HG02885 (cell line): Measurements from ENCODE around the gene OR2T27.
"Not testable (repeated sequence)": the region's sequence is repeated elsewhere in the genome, so short reads cannot be mapped to it uniquely, and the experiment has no call there.

Source experiments
- ATAC-seq: cut with Tn5 transposase; IDR thresholded peaks from one replicate; pipeline ENCODE4 v1.9.1; 2021; ENCODE audit warnings: mild to moderate bottlenecking; ENCODE audit not compliant: unreplicated experiment, poor library complexity

Gene OR2T27

DNA sequence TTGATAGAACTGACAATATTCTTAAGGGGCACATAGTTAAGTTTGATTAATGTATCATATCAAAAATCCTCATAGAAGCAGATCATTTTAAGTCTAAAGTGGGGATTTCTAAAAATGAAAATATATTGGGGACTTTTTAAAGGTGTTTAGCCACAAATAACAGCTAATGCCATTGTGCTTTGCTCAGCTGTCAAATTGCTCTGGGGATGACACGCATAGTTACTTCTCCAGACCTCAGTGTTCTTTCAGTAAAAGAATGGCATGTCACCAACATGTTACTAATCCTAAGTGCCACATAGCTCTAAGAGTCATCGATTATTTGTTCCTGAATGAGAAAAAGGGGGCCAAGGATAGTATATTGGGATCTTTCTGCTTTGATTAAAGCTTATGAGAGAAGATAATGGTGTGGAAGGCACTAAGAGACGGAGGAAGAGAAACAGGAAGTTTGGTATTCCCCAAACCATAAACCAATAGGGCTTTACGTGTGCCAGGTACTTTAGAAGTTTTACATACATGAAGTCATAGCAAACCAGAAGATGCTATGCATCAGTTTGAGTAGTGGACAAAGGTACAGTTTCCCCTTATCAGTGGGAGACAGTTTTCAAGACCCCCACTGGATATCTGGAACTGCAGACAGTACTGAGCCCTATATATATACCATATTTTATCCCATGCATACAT, 12.2 kb downstream of the OR2T27 start:
- peak; percentile 65 for ATAC-seq

DNA sequence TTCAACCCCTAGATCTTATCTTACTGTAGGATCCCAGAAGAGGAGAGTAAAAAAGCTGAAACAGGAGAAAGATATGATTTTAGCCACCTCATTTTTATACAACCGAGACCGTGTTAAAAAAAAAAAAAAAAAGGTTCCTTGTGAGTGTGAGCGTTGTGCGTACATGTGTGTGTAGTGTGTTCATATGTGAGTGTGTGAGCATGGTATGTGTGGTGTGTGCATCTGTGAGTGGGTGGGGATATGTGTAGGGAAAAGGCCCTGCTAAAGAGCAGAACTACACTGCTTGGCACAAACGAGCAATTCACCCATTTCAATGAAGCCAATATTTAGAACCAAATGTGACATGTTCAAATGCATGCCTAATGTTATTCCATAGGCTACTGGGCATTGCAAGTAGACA, 13.7 kb downstream of the OR2T27 start:
- not testable (repeated sequence) for ATAC-seq

DNA sequence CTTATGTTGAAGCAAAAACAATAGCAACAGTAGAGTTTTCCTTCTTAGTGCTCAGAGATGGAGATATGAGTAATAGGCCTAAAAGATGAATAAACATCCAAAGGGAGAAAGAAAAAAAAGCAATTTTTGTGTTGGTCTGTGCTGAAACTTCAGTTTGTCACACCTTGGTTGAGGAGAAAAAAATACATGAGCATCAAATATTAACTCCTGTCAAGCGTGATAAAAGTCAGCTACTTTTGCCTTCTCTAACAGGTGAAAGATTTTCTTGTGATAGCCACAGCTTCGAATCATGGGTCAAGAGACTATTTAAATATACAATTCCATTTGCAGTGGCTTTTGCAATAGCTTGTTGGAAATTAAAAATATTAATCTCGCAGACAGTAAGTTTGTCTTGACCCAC, 14.4 kb downstream of the OR2T27 start:
- ATAC-seq = peak; percentile 41

DNA sequence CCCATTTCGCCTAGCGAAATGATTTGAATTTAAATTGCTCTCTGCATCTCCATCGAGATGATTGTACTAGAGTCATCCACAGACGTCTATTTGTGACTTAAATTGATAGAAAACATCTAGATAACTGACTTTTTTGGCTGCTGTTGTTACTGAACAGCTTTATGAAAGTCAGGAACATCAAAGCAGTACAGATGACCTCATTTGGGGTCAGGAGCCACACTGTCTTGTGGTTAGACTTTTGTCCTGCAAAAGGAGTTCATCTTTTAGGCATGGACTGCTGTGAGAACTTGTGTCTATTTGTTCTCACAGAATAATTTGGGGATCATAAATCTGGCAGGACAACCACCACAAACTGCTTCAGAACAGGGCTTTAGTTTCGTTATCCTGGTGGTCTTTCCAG, 15.7 kb downstream of the OR2T27 start:
- ATAC-seq = peak; percentile 46

DNA sequence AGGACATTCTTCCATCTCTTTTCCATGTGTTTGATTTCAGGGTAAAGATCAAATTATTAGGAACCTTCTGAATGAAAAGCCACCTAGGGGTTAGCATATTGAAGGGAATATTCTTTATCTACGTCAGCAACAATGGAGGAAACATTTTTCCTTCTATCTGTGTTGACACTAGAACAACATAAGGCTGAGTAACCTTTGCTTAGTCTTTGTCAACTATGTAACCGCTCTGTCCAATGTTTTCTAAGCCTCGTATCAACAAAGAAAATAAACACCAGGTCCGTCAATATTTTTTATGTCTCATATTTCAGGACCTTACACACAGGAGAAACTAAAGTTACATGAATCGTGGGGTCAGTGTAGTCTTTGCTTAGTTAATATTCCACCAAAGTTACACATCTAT, 18.7 kb downstream of the OR2T27 start:
- not testable (repeated sequence) for ATAC-seq

GRCh38 chr1:248634991-248635390, 20.3 kb downstream of the OR2T27 start, which contains the start of gene OR2T11:
OR2T11 (minus strand) TSS chr1:248635091; CDS start chr1:248627128, 7,963 bp downstream.
- ATAC-seq = not testable (repeated sequence)

- ATAC-seq = no peak
Measured at GRCh38 chr1:248631354-248632008, 23.8 kb downstream of the OR2T27 start.

GRCh38 chr1:248630551-248630950, 24.8 kb downstream of the OR2T27 start:
- ATAC-seq = no peak

- peak; percentile 96 for ATAC-seq
Measured at GRCh38 chr1:248627971-248628844, 27.1 kb downstream of the OR2T27 start.

DNA sequence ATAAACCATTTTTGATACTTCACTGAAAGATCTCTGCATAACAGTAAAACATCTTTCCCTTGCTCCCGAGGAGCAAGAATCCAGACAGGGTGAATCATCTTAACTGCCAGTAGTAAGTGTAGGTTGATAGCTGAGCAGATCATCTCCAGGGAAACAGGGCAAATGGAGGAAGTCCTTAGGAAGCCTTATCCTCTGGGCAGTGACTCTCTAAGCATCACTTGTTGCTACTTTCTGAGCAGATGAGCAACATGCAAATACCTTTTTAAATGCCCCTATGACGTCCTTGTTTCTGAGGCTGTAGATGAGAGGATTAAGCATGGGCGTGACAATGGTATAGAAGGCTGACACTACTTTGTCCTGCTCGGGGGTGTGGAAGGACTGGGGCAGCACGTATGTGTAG, 29.4 kb downstream of the OR2T27 start:
- ATAC-seq = no peak

DNA sequence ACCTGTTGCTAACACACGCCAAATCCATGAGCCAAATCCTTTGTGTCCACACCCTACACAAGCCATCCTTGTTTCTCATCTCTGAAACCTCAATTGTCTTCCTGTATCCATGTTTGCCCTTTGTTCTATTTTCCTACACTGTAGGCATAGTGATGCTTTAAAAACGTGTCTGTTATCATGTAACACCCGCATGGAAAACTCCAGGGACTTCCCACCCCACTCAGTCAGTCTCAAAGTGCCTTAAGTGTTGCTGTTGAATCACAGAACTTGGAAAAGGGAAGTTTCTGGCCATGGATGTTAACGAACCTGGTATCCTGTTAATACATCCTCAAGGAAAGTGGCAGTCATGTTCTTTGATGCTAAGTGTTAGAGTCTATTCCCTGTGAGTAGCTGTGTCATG, 30.2 kb downstream of the OR2T27 start:
- no peak for ATAC-seq

- ATAC-seq = peak; percentile 93
Measured at GRCh38 chr1:248622570-248623001, 32.7 kb downstream of the OR2T27 start.

DNA sequence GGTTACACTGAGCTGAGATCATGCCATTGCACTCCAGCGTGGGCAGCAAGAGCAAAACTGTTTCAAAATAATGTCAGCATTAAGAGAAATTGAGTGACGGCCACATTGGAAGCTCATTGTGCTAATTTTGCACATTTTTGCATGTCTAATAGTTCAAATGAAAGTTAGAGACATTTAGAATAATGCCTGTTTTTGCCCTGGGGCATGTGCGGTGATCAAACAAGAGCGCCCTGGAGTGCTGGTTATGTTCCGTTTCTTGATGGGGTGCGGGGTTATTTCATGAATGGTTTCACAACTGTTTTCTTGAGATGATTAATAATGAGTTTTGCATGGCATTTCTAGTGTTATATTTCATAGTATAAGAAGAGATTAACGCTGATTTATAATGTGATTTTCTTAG, 33.6 kb downstream of the OR2T27 start:
- no peak for ATAC-seq

DNA sequence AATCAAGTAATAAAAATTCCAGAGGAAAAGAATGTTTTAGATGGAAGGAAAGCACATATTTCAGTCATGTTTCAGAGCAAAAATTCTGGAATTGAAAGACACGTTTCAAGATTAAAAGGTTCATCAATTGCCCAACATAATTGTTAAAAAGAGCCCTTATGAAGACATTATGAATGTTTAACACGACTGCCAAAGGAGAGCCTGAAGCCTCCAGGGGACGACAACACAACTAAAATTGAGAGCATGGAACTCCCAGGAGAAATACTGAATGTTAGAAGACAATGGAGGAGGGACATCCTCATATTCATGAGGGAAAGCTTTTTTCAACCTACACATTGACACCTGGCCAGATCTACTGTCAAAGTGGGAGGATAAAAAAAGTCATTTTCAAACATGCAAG, 36.5 kb downstream of the OR2T27 start:
- ATAC-seq = no peak

GRCh38 chr1:248618119-248618518, 37.2 kb downstream of the OR2T27 start:
- no peak for ATAC-seq

DNA sequence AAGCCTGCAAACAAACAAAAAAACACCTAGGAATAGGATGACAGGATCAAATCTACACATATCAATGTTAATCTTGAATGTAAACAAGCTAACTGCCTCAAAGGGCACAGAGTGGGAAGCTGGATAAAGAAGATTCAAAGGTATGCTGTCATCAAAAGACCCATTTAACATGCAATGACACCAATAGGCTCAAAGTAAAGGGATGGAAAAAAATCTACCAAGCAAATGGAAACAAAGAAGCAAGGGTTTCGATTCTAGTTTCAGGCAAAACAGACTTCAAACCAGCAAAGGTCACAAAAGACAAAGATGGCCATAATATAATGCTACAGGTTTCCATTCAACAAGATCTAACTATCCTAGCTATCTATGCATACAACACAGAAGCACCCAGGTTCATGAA, 41.6 kb downstream of the OR2T27 start:
- ATAC-seq = no peak

DNA sequence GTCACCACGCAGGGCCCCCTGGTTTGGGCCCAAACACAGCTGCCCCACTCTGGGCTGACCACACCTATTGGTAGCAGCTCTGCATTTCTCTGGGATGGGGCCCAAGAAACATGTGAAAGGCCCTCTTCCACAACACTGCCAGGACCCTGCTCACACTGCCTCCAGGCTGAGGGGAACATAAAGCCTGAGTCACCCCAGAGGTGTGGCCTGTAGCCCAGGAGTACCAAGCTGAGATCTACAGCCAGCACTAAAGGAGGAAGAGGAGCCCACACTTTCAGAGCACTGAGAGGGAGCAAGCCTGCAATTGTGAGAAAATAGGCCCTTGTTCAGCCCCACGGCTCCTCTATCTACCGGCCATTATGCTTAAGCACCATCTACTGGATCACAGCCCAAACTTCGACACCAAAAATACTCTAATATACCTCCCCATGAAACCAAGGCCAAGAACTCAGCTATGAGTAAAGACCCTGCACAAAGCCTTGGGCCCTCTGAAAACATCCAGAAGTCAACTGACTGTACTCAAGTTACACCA, 43.4 kb downstream of the OR2T27 start:
- no peak for ATAC-seq

DNA sequence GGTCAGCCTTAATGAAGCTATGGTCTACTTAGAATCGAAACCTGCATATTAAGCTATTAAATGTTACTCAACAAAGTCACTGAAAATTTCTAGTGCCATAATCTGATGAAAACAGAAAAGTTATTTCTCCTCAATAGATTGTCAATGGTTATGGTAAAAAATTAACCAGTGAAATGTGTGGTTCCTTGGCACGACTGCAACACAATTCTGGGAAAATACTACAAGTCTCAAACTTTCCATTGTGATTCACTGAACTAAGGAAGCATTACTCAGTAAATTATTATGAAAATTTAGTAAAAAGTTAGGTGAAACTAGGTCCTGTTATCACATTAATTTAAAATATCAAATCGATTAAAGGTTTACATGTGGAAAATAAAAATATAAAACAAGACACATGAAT, 45.0 kb downstream of the OR2T27 start:
- ATAC-seq = no peak
